T-helper 1 cell treated with Interleukin-12 subunit alpha and Interleukin-12 subunit beta and Interleukin-4 antibody, amounts not matched to agents 30 μg/mL and 1 μg/mL, for 36 hours (primary cell): ENCODE measurements around the gene LRRC27.
"Not testable (repeated sequence)": the region's sequence is repeated elsewhere in the genome, so short reads cannot be mapped to it uniquely, and the experiment has no call there.

Experiments
- H3K27ac Mint-ChIP-seq: one replicate; pipeline ENCODE4 v1.8.0; 2021; ENCODE audit warnings: mild to moderate bottlenecking, mixed read lengths
- H3K27me3 Mint-ChIP-seq: one replicate; pipeline ENCODE4 v1.8.0; 2021; ENCODE audit warnings: low read depth, mixed read lengths
- H3K36me3 Mint-ChIP-seq: one replicate; pipeline ENCODE4 v1.8.0; 2021; ENCODE audit warnings: low read depth, mixed read lengths
- H3K4me1 Mint-ChIP-seq: one replicate; pipeline ENCODE4 v1.8.0; 2021; ENCODE audit warnings: low read depth, mixed read lengths
- H3K4me3 Mint-ChIP-seq: one replicate; pipeline ENCODE4 v1.8.0; 2021; ENCODE audit warnings: mild to moderate bottlenecking, moderate library complexity, mixed read lengths
- H3K9me3 Mint-ChIP-seq: one replicate; pipeline ENCODE4 v1.8.0; 2021; ENCODE audit warnings: mixed read lengths

LRRC27 gene

DNA sequence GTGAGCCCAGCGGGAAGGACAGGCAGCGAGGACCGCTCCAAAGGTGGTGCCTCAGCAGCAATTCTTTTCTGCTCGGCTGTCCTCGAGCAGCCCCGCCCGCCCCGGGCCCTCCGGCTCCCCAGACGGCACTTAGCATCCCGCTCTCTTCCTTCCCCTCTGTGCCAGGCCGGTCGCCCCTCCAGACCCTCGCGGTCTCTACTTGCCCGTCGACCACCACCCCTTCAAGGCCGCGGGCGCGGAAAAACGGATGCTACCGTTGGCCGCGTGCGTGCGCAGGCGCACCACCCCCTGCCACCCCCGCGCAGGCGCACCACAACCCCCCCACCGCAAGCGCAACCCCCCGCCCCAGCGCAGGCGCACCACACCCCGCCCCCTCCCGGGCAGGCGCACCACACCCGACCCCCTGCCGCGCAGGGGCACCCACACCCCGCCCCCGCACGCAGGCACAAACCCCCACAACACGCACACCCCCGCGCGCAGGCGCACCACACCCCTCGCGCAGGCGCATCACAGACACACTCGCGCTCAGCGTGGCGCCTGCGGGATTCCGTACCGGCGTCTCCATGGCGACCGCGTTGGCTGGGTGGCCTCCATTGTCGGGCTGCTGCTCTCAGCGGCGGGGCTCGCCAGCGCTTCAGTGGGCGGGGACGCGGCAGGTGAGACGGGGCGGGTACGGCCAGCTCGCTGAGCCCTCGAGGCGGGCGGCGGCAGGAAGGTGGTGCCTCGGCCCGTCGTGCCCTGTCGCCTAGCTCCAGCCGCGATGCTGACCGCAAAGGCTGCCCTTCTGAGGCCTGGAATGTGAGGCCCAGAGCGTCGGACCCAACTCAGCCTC, at the start of gene LRRC27:
Gene LRRC27 (plus strand): TSS at position 593 of the 832 bp plus-strand sequence. CDS start 1,332 bp downstream, outside the sequence.
- H3K9me3 Mint-ChIP-seq, result no peaks in the 10 kb centered on the region
- H3K27me3 Mint-ChIP-seq, result peaks cover 5% of the 10 kb centered on the region
- peaks cover 40% of the 10 kb centered on the region for H3K4me1 Mint-ChIP-seq

DNA sequence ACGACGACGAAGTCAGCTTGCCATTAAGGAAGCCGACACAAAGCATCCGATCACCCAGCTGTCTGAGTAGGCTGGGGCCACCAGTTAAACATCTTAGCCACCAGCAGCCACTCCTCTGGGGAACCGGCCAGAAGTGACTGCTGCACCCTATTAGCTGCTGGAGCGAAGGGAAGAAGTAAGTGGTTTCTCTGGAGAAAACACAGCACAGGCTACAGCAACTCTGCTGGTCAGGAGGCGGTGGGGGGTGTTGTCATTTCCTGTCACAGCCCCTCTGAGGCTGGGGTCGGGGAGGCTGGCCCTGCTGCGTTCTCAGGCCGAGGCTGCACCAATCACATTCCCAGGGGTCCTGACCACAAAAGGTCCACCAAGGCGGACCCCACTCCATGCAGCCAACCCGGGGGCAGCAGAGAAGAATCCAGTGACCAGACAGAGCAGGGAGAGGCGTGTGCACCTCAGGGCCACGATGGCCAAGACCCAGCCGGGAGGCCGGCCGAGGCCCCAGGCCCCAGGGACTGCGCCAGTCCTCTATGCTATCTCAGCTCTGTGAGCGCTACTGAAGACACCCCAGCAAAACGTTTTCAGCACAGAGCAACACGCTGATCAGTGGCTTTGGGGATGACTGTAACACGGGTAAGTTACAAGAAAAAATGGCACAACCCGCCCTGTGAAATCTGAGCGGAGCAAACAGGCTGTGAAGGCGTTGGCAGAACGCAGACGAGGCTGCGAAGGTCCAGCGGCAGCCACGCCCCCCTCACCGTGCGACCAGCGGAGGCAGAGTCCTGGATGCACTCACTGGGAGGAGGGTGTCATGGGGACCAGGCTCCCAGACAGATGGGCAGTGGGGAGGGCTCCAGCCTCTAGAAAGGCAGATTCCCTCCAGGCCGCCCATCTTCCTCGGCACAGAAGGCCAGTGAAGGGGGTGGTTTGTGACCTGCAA, 49.1 kb upstream of the LRRC27 start:
- peaks cover 4% of the 10 kb centered on the region for H3K27me3 Mint-ChIP-seq
- H3K9me3 Mint-ChIP-seq, result no peaks in the 10 kb centered on the region
- no peak overlapping the region for H3K27ac Mint-ChIP-seq
- peaks cover 4% of the 10 kb centered on the region for H3K4me1 Mint-ChIP-seq
- H3K36me3 Mint-ChIP-seq, result no peaks in the 10 kb centered on the region
- H3K4me3 Mint-ChIP-seq, result no peak overlapping the region

More for the DNA sequence above, at the start of gene LRRC27:
- H3K27ac Mint-ChIP-seq, result peak within 1 kb of the TSS; percentile 94
- peak within 1 kb of the TSS; percentile 86 for H3K4me3 Mint-ChIP-seq
- peaks cover 25% of the 10 kb centered on the region for H3K36me3 Mint-ChIP-seq

DNA sequence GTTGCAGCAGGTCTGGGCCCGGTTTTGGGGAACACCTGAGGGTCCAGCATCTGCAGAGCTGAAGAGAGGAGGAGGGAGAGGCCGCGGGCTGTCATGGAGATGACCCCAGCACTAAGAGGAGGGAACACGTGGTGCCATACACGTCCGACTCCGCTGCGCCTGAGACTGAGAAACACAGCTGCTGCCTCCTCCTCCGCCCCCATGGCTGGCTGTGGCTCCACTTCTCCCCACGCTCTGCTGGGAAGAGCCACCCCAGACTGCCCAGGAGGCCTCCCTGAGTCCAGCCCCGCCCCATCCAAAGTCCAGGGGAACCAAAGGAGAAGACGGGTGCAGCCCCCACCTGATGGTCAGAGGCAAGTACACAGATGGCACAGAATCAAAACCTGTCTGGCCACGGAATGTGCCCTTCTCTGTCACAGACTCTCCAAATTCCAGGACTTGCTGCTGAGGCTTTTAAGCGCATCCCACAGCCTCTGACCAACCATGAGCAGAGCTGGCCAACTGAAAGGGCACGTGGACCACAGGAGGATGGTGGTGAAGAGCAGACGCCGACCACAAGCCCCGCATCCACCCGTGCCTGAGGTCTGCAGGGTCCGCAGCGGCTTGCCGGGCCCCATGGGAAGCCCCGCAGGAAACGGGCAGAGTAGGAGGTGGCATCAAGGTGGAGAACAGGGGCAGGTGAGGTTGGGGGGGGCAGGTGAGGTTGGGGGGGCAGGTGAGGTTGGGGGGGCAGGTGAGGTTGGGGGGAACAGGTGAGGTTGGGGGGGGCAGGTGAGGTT, 48.2 kb upstream of the LRRC27 start:
- H3K9me3 Mint-ChIP-seq, result no peaks in the 10 kb centered on the region
- peaks cover 8% of the 10 kb centered on the region for H3K27me3 Mint-ChIP-seq
- H3K4me3 Mint-ChIP-seq, result no peak overlapping the region
- peaks cover 4% of the 10 kb centered on the region for H3K4me1 Mint-ChIP-seq
- H3K36me3 Mint-ChIP-seq, result no peaks in the 10 kb centered on the region
- no peak overlapping the region for H3K27ac Mint-ChIP-seq

DNA sequence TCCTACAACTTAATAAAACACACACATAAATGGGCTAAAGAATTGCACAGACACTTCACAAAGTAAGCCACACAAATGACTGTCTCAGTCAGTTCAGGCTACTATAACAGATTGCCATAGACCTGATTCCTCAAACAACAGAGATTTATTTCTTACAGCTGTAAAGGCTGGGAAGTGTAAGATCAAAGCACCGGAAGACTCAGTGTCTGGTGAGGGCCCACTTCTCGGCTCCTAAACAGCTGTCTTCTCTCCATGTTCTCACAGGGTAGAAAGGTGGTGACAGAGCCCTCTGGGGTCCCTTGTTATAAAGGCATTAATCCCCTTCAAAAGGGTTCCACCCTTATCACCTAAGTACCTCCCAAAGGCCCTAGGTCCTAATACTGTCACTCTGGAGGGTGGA, 42.6 kb upstream of the LRRC27 start:
- no peaks in the 10 kb centered on the region for H3K36me3 Mint-ChIP-seq
- H3K27ac Mint-ChIP-seq, result no peak overlapping the region
- H3K4me3 Mint-ChIP-seq, result no peak overlapping the region
- peaks cover 8% of the 10 kb centered on the region for H3K27me3 Mint-ChIP-seq
- no peaks in the 10 kb centered on the region for H3K4me1 Mint-ChIP-seq
- H3K9me3 Mint-ChIP-seq, result no peaks in the 10 kb centered on the region

DNA sequence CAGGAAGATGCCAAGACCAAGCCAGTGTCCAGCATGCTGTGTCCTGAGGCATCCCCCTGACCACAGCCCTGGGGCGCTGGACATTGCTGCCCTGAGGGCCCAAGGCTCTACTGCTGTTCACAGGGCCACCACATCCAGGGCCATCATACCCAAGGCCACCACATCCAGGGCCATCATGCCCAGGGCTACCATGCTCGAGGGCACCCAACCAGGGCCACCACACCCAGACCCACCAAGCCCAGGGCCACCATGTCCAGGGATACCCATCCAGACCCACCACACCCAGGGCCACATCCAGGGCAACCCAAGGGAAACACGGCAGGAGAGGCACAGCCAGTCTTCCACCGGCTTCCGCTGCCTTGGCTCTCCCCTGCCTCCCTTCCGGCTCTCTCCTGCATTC, 41.4 kb upstream of the LRRC27 start:
- Mint-ChIP-seq H3K4me3 (no peak overlapping the region), H3K36me3 (no peaks in the 10 kb centered on the region), H3K27ac (no peak overlapping the region), H3K4me1 (no peaks in the 10 kb centered on the region), H3K9me3 (no peaks in the 10 kb centered on the region), H3K27me3 (peaks cover 8% of the 10 kb centered on the region)

DNA sequence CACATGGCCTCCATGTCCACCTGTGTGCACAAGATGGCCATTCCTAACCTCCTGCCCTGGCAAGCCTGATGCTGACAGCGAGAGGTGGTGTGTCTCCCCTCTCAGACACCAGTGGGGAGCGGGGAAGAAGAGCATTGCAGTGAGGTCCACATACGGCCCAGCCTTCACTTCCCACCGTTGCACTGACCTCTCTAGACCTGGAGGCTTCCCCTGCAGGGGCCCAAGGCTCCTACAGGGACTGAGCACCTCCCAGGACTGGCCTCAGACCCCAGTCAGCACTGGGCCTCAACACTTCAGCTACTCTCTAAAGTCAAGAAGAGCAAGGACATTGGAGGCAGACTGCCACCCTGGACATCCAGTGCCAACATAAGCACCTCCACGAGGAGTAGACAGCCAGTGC, 40.2 kb upstream of the LRRC27 start:
- no peaks in the 10 kb centered on the region for H3K9me3 Mint-ChIP-seq
- peaks cover 8% of the 10 kb centered on the region for H3K27me3 Mint-ChIP-seq
- H3K27ac Mint-ChIP-seq, result no peak overlapping the region
- no peaks in the 10 kb centered on the region for H3K36me3 Mint-ChIP-seq
- H3K4me1 Mint-ChIP-seq, result no peaks in the 10 kb centered on the region
- H3K4me3 Mint-ChIP-seq, result no peak overlapping the region

DNA sequence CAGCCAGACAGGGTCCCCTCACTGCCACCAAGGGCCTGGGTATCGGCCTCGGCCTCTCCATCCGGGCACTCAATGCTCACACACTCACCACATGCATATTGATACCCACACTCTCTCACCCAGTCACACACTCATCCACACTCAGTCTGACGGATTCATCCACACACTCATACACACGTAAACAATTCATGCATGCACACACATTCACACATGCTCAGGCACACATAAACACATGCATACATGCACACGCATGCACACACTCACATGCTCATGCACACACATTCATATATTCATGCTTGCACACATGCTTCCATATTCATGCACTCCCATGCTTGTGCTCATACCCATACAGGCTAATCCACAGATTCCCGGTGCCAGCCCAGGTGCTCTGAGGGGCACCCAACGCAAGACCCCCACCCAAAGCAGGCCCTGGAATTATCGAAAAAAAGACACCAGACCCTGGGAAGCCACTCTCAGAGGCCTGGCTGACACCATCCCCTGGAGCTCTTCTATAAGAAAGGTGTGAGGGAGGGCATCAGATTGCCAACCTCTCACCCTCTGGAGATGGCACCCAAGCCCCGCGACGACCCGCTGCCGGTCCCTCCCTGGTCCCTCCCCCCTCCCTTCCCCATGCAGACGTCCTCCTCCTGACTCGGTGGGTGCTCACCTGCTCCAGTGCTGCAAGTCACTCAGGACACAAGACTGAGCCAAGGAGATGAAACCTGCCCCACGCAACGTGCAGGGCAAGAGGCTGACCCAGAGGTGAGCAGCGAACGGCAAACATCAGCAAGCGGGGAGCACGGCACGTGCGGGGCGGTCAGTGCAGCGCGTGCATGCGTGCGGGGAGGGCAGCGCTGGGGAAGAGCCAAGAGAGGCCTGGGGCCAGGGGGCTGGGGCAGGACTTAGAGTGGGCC, 39.4 kb upstream of the LRRC27 start:
- Mint-ChIP-seq H3K4me3 (no peak overlapping the region), H3K27ac (no peak overlapping the region), H3K36me3 (no peaks in the 10 kb centered on the region), H3K27me3 (peaks cover 8% of the 10 kb centered on the region), H3K9me3 (no peaks in the 10 kb centered on the region), H3K4me1 (peaks cover 2% of the 10 kb centered on the region)

DNA sequence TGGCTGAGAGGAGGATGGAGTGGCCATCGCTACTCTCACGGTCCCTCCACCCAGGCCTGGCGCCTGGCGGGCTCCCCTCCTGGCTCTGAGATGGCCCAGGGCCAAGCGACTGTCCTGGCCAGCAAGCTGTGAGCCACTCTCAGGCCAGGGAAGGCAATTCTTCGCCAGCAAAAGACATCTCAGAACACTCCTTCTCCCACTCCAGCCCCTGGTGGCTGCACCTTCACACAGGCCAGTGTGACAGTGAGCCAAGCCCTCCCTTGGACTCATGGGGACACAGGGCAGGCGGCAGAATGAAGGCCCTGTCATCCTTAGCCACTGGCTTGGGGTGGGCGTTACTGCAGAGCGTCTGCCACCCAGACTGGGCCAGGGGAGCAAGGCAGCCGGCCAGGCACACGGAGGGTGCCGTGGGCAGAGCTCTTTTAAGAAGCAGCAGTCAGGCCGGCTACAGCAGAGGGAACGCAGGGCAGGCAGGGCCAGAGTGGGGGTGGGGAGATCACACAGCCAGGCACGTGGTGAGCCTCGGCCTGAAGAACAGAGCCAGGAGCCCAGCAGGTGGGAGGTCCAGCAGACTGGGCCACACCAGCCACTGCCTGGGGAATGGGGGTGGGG, 38.7 kb upstream of the LRRC27 start:
- Mint-ChIP-seq H3K27ac (no peak overlapping the region), H3K4me3 (no peak overlapping the region), H3K36me3 (no peaks in the 10 kb centered on the region), H3K9me3 (no peaks in the 10 kb centered on the region), H3K4me1 (peaks cover 7% of the 10 kb centered on the region), H3K27me3 (peaks cover under 1% of the 10 kb centered on the region)

DNA sequence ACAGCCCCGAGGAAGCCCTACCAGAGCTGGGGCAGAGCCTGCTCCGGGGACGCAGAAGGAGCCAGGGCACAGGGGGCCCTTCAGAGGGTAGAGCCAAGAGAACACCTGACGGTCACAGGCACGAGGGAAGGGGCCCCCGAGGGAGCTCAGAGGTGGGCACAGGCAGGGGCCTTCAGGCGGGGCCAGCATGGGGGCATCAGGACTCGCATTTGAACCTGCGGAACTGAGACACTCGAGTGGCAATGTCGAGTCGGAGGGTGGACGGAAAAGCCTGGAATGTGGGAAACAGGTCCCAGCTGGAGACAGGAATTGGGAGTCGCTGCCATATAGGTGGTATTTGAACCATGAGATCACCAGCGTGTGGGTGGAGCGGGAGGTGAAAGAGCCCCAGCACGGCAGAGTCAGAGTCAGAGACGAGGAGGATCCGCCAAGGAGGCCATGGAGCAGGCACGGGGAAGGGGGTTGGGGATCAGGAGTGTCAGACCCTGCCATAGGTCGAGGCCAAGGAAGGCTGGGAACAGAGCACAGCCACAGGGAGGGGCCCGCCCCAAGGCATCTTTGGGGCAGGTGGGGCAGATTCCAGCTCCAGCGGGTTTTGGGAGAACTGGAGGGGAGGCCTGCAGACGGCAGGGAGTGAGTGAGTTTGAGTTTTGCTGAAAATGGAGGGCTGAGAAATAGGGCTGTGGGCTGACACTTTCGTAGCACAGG, 38.0 kb upstream of the LRRC27 start:
- H3K4me3 Mint-ChIP-seq, result no peak overlapping the region
- peaks cover 7% of the 10 kb centered on the region for H3K4me1 Mint-ChIP-seq
- no peaks in the 10 kb centered on the region for H3K9me3 Mint-ChIP-seq
- no peaks in the 10 kb centered on the region for H3K27me3 Mint-ChIP-seq
- H3K27ac Mint-ChIP-seq, result no peak overlapping the region
- no peaks in the 10 kb centered on the region for H3K36me3 Mint-ChIP-seq

DNA sequence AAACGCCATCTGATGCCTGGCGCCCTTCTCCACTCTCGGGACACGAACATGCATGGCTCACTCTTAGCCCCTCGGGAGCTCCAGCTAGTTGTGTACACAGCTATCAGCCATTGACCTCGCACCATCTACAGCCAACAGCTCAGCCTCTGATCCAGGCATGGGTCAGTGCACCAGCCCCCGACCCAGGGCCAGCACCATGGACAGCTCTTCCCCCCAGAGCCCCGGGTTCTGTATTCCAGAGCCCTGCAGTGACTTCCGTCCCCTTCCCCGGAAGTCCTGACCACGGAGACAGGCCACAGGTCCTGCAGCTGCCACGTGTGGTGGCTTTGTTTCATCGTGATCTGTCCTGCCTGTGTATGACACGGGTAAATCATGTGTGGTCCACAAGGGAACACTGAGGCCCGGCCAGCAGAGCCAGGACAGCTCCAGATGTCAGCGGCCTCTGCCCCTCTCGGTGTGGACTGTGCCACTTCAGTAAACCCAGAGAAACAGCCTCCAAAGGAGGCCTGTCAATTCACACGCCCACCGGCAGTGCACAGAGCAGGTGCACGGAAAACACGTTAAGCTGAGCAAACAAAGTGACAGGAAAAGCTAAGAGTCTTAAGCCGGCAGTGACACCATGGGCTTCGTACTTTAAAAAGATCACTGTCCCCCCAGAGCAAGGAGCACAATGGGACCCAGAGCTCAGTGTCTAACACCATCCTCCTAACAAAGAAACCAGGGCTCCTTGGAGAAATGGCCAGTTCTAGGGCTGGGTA, 37.3 kb upstream of the LRRC27 start:
- peaks cover 7% of the 10 kb centered on the region for H3K4me1 Mint-ChIP-seq

DNA sequence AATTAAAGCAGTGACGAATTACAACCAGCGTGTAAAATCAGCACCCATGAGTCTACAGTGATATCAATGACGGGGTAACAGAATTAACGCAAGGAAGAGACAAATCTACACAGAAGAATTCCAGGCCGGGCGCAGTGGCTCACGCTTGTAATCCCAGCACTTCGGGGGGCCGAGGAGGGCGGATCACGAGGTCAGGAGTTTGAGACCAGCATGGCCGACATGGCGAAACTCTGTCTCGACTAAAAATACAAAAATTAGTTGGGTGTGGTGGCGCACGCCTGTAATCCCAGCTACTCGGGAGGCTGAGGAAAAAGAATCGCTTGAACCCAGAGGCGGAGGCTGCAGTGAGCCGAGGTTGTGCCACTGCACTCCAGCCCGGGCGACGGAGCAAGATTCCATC, 36.5 kb upstream of the LRRC27 start:
- H3K36me3 Mint-ChIP-seq, H3K27me3 Mint-ChIP-seq, H3K4me1 Mint-ChIP-seq, H3K27ac Mint-ChIP-seq, H3K4me3 Mint-ChIP-seq, H3K9me3 Mint-ChIP-seq: not testable (repeated sequence)

More for the DNA sequence above, 37.3 kb upstream of the LRRC27 start:
- Mint-ChIP-seq H3K27me3 (no peaks in the 10 kb centered on the region), H3K9me3 (no peaks in the 10 kb centered on the region), H3K27ac (no peak overlapping the region), H3K36me3 (no peaks in the 10 kb centered on the region), H3K4me3 (no peak overlapping the region)

DNA sequence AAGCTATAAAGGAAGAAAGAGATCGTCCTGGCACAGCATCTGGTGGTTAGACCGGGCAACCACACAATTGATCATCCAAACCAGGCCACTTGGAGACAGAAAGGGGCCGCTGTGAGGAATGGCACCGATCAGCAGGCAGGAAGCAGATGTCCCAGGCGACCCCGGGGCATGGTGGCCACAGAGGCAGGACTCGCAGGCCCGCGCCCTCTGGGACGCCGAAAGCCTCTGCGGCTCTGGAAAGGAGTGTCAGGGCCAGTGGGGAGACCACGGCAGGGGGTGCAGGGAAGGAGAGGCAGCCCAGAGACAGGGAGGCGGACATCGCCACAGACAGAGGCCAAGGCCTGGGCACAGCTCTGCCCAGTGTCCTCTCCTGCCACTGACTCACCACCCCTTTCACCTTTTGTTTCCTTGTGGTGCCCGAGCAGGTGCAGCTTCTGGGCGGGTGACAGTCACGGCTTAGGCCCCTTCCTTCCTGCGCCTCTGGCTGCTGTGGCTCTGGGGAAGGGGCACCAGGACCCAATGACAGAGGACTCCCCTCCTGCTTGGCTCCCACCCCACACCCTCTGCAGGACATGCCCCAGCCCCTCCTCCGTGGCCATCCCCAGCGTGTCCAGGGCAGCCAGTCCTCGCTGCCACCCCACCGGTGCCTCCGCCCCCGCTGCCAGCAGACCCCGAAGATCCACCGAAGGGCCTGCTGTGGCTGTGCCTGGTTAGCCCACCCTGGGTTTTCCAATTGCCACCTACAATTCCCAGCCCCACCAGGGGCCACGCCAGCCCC, 35.1 kb upstream of the LRRC27 start:
- no peak overlapping the region for H3K27ac Mint-ChIP-seq
- H3K27me3 Mint-ChIP-seq, result no peaks in the 10 kb centered on the region
- peaks cover 7% of the 10 kb centered on the region for H3K4me1 Mint-ChIP-seq
- no peak overlapping the region for H3K4me3 Mint-ChIP-seq
- no peaks in the 10 kb centered on the region for H3K9me3 Mint-ChIP-seq
- H3K36me3 Mint-ChIP-seq, result no peaks in the 10 kb centered on the region
